Spleen (tissue), 7 donors: ENCODE results near the gene MASP1.

Source experiments
- CTCF ChIP-seq, 11 experiments: fragments of 200-600 bp in 7 of 11; fragments of 450-650 bp in 4 of 11; sonication (generic) in 4 of 11; IDR thresholded peaks in 8 of 11; conservative IDR thresholded peaks in 3 of 11; 1 replicate in 7 of 11; 2 replicates in 4 of 11; pipeline versions ENCODE4 v1.4.0 to v1.8.0; 2016 to 2021; ENCODE audit warnings: antibody characterized with exemption in 11 of 11, inconsistent platforms in 4 of 11, mild to moderate bottlenecking in 1 of 11
- POLR2A ChIP-seq, 3 donors: fragments of 450-650 bp; IDR thresholded peaks; one replicate each; pipeline ENCODE4 v1.5.1; 2017; ENCODE audit warnings: antibody characterized with exemption in 3 of 3, mild to moderate bottlenecking in 1 of 3
- POLR2AphosphoS5 ChIP-seq, 3 donors: sonication (generic); formaldehyde crosslinking; IDR thresholded peaks; one replicate each; pipeline ENCODE4 v1.5.1; 2017; ENCODE audit warnings: antibody characterized with exemption in 3 of 3
- donor health status: DM: no; HTN: no; CAD: no; lungs with moderate emphysema.
- donor health status: DM: no; HTN: no; CAD: no.
- donor health status: DM: no; HTN: no; CAD: no.

- TF ChIP-seq CTCF (IDR thresholded peaks at IDR 0.05 in 8 of 11, conservative IDR thresholded peaks at IDR 0.05 in 3 of 11) (no peak), POLR2A (IDR thresholded peaks at IDR 0.05) (no peak), POLR2AphosphoS5 (IDR thresholded peaks at IDR 0.05) (no peak)
These were observed 48.6 kb downstream of the MASP1 start for GRCh38 chr3:187242900-187243299.
